Liver (tissue), 9 donors: ENCODE data around the gene TMEM45A. TPM values are rescaled to one million over a fixed set of nuclear protein-coding genes. Genes with fewer than 3 reads are reported as not detected.
"Not testable (repeated sequence)": the region's sequence is repeated elsewhere in the genome, so short reads cannot be mapped to it uniquely, and the experiment has no call there.

ENCODE experiments used
- DNase-seq: peaks from one replicate; pipeline ENCODE4 v3.0.0-alpha.2; 2017; ENCODE audit warnings: low spot score
- H3K27ac ChIP-seq, 2 donors: one replicate each; pipeline ENCODE4 v1.7.0; 2013; ENCODE audit warnings: inconsistent platforms in 2 of 2, low read length in 2 of 2, control low read depth in 1 of 2, low read depth in 1 of 2, mild to moderate bottlenecking in 1 of 2
- H3K27me3 ChIP-seq, 4 donors: one replicate each; pipeline versions ENCODE4 v1.6.1 to v1.7.0; 2013; ENCODE audit warnings: low read length in 3 of 4, inconsistent platforms in 1 of 4, mild to moderate bottlenecking in 1 of 4, moderate library complexity in 1 of 4; ENCODE audit not compliant: control insufficient read depth in 4 of 4, insufficient read depth in 4 of 4
- H3K36me3 ChIP-seq, 4 donors: one replicate each; pipeline versions ENCODE4 v1.6.1 to v1.7.0; 2013; ENCODE audit warnings: low read length in 3 of 4, mild to moderate bottlenecking in 3 of 4, low read depth in 1 of 4, moderate library complexity in 1 of 4; ENCODE audit not compliant: control insufficient read depth in 4 of 4, insufficient read depth in 3 of 4
- H3K4me1 ChIP-seq, 4 donors: one replicate each; pipeline versions ENCODE4 v1.6.1 to v1.7.0; 2013; ENCODE audit warnings: low read length in 3 of 4, mild to moderate bottlenecking in 3 of 4, moderate library complexity in 1 of 4; ENCODE audit not compliant: control insufficient read depth in 4 of 4, insufficient read depth in 4 of 4
- H3K4me3 ChIP-seq, 3 donors: one replicate each; pipeline versions ENCODE4 v1.6.1 to v1.7.0; 2013; ENCODE audit warnings: low read length in 3 of 3, control low read depth in 1 of 3, low read depth in 1 of 3, mild to moderate bottlenecking in 1 of 3
- H3K9ac ChIP-seq, 2 donors: one replicate each; pipeline ENCODE4 v1.7.0; 2013; ENCODE audit warnings: low read length in 2 of 2, mild to moderate bottlenecking in 2 of 2, moderate library complexity in 2 of 2, control low read depth in 1 of 2, low read depth in 1 of 2
- H3K9me3 ChIP-seq, 4 donors: one replicate each; pipeline versions ENCODE4 v1.6.1 to v1.7.0; 2013; ENCODE audit warnings: low read length in 3 of 4; ENCODE audit not compliant: control insufficient read depth in 4 of 4
- EGR1 ChIP-seq, 2 donors: IDR thresholded peaks; 2 replicates each; pipeline ENCODE4 v1.6.1; 2016 to 2018; ENCODE audit warnings: antibody characterized with exemption in 2 of 2, low read depth in 2 of 2
- FOXA1 ChIP-seq: IDR thresholded peaks from 2 replicates; pipeline ENCODE4 v1.6.1; 2016; ENCODE audit warnings: antibody characterized with exemption
- FOXA2 ChIP-seq: IDR thresholded peaks from 2 replicates; pipeline ENCODE4 v1.6.1; 2016; ENCODE audit warnings: antibody characterized with exemption
- HNF4A ChIP-seq, 2 donors: conservative IDR thresholded peaks; 2 replicates each; pipeline ENCODE4 v1.6.1; 2016; ENCODE audit warnings: antibody characterized with exemption in 2 of 2, mild to moderate bottlenecking in 2 of 2
- HNF4G ChIP-seq: IDR thresholded peaks from 2 replicates; pipeline ENCODE4 v1.6.1; 2016; ENCODE audit warnings: antibody characterized with exemption
- JUND ChIP-seq, 2 donors: IDR thresholded peaks; 2 replicates each; pipeline ENCODE4 v1.6.1; 2016; ENCODE audit warnings: antibody characterized with exemption in 2 of 2
- NR2F2 ChIP-seq: IDR thresholded peaks from 2 replicates; pipeline ENCODE4 v1.6.1; 2016; ENCODE audit warnings: antibody characterized with exemption
- RXRA ChIP-seq, 2 donors: IDR thresholded peaks; 2 replicates each; pipeline ENCODE4 v1.6.1; 2017 to 2018; ENCODE audit warnings: antibody characterized with exemption in 2 of 2, mild to moderate bottlenecking in 1 of 2
- SP1 ChIP-seq: IDR thresholded peaks from 2 replicates; pipeline ENCODE4 v1.6.1; 2018; ENCODE audit warnings: antibody characterized with exemption, mild to moderate bottlenecking
- TAF1 ChIP-seq: conservative IDR thresholded peaks from 2 replicates; pipeline ENCODE4 v1.6.1; 2016; ENCODE audit warnings: antibody characterized with exemption, mild to moderate bottlenecking
- YY1 ChIP-seq: IDR thresholded peaks from 2 replicates; pipeline ENCODE4 v1.6.1; 2016; ENCODE audit warnings: antibody characterized with exemption, mild to moderate bottlenecking
- WGBS: extraction: QIAGEN DNeasy Blood & Tissue Kit; methylation state at CpG from one replicate; pipeline ENCODE4 v1.1.7; 2013; 5-methylcytosine and 5-hydroxymethylcytosine counted together
- polyA plus RNA-seq, 2 donors: library from polyadenylated mRNA; stranded (reverse) in 1 of 2; unstranded in 1 of 2; fragments of 200-250 nt in 1 of 2; fragments of >200 nt in 1 of 2; fragmentation: Nextera tagmentation in 1 of 2; extraction: Ambion mirVana in 1 of 2; gene quantifications; one replicate each; pipeline versions ENCODE4 v1.2.1 to v1.2.3, GENCODE V29; 2013 to 2015
- total RNA-seq, 2 donors: library from RNA; depleted of rRNA; stranded (reverse); fragments of >200 nt; gene quantifications; one replicate each; pipeline ENCODE4 v1.2.3, GENCODE V29; 2014
- TF ChIP-seq, protein P1 (sequence below): IDR thresholded peaks from 2 replicates; pipeline ENCODE4 v1.6.1; 2016; ENCODE audit warnings: antibody characterized with exemption, mild to moderate bottlenecking
- TF ChIP-seq, protein P2 (sequence below): IDR thresholded peaks from 2 replicates; pipeline ENCODE4 v1.6.1; 2016; ENCODE audit warnings: antibody characterized with exemption
- TF ChIP-seq, protein P3 (sequence below): IDR thresholded peaks from 2 replicates; pipeline ENCODE4 v1.6.1; 2016; ENCODE audit warnings: antibody characterized with exemption
- TF ChIP-seq, protein P4 (sequence below): fragments of 150-350 bp; IDR thresholded peaks from 2 replicates; pipeline ENCODE4 v1.5.1; 2017; ENCODE audit warnings: improper control_type of control experiment, low read depth, low read length; ENCODE audit not compliant: missing input control
- TF ChIP-seq, protein P5 (sequence below): IDR thresholded peaks from 2 replicates; pipeline ENCODE4 v1.6.1; 2016; ENCODE audit warnings: antibody characterized with exemption
- donor health status: healthy.
- donor health status: healthy.
- donor health status: healthy.
- donor health status: healthy.
- donor health status: healthy.

The TMEM45A gene
- total and polyA plus RNA-seq, 4 donors, result 7.1 to 65.8 (median 45.1) TPM

DNA sequence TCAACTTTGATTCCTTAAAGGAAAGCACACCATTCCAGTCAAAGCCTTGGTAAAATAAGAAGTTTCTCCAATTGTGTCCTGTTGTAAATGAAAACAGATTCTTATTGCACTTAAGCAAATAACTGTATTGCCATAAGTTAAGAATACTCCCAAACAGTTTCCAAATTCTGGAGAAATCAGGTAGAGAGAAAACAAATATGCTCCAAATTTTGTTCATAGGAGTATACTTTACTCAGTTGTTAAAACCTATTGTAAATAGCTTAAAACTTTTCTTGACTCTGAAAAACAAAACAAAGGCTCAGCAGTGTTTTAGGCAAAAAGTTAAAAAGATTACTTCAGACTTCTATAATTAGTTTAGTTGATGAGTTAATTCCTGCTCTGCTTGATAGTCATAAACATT lies 48.7 kb upstream of the TMEM45A start:
- DNase-seq, result no peak
- Histone ChIP-seq H3K9me3 (no peaks in the 10 kb centered on the region), H3K27ac (no peak overlapping the region), H3K27me3 (no peaks in the 10 kb centered on the region), H3K4me3 (no peak overlapping the region), H3K4me1 (peaks cover 0 to 8% (median 4%) of the 10 kb centered on the region in 4 donors), H3K9ac (no peak overlapping the region), H3K36me3 (no peaks in the 10 kb centered on the region)
- no peak for TF ChIP-seq FOXA1
- no peak for TF ChIP-seq JUND (IDR thresholded peaks at IDR 0.05)
- TF ChIP-seq FOXA2, result no peak
- no peak for TF ChIP-seq NR2F2
- TF ChIP-seq, protein P1, sequence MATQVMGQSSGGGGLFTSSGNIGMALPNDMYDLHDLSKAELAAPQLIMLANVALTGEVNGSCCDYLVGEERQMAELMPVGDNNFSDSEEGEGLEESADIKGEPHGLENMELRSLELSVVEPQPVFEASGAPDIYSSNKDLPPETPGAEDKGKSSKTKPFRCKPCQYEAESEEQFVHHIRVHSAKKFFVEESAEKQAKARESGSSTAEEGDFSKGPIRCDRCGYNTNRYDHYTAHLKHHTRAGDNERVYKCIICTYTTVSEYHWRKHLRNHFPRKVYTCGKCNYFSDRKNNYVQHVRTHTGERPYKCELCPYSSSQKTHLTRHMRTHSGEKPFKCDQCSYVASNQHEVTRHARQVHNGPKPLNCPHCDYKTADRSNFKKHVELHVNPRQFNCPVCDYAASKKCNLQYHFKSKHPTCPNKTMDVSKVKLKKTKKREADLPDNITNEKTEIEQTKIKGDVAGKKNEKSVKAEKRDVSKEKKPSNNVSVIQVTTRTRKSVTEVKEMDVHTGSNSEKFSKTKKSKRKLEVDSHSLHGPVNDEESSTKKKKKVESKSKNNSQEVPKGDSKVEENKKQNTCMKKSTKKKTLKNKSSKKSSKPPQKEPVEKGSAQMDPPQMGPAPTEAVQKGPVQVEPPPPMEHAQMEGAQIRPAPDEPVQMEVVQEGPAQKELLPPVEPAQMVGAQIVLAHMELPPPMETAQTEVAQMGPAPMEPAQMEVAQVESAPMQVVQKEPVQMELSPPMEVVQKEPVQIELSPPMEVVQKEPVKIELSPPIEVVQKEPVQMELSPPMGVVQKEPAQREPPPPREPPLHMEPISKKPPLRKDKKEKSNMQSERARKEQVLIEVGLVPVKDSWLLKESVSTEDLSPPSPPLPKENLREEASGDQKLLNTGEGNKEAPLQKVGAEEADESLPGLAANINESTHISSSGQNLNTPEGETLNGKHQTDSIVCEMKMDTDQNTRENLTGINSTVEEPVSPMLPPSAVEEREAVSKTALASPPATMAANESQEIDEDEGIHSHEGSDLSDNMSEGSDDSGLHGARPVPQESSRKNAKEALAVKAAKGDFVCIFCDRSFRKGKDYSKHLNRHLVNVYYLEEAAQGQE, result no peak
- TF ChIP-seq HNF4G, result no peak
- TF ChIP-seq, protein P2, sequence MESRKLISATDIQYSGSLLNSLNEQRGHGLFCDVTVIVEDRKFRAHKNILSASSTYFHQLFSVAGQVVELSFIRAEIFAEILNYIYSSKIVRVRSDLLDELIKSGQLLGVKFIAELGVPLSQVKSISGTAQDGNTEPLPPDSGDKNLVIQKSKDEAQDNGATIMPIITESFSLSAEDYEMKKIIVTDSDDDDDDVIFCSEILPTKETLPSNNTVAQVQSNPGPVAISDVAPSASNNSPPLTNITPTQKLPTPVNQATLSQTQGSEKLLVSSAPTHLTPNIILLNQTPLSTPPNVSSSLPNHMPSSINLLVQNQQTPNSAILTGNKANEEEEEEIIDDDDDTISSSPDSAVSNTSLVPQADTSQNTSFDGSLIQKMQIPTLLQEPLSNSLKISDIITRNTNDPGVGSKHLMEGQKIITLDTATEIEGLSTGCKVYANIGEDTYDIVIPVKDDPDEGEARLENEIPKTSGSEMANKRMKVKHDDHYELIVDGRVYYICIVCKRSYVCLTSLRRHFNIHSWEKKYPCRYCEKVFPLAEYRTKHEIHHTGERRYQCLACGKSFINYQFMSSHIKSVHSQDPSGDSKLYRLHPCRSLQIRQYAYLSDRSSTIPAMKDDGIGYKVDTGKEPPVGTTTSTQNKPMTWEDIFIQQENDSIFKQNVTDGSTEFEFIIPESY, result no peak
- TF ChIP-seq TAF1, result no peak
- TF ChIP-seq, protein P3, sequence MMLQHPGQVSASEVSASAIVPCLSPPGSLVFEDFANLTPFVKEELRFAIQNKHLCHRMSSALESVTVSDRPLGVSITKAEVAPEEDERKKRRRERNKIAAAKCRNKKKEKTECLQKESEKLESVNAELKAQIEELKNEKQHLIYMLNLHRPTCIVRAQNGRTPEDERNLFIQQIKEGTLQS, result no peak
- TF ChIP-seq, protein P4, sequence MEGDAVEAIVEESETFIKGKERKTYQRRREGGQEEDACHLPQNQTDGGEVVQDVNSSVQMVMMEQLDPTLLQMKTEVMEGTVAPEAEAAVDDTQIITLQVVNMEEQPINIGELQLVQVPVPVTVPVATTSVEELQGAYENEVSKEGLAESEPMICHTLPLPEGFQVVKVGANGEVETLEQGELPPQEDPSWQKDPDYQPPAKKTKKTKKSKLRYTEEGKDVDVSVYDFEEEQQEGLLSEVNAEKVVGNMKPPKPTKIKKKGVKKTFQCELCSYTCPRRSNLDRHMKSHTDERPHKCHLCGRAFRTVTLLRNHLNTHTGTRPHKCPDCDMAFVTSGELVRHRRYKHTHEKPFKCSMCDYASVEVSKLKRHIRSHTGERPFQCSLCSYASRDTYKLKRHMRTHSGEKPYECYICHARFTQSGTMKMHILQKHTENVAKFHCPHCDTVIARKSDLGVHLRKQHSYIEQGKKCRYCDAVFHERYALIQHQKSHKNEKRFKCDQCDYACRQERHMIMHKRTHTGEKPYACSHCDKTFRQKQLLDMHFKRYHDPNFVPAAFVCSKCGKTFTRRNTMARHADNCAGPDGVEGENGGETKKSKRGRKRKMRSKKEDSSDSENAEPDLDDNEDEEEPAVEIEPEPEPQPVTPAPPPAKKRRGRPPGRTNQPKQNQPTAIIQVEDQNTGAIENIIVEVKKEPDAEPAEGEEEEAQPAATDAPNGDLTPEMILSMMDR, result no peak
- no peak for TF ChIP-seq EGR1 (IDR thresholded peaks at IDR 0.05; ENCODE audit: low read depth in 2 of 2)
- TF ChIP-seq SP1, result no peak
- no peak for TF ChIP-seq RXRA (IDR thresholded peaks at IDR 0.05)
- TF ChIP-seq, protein P5, sequence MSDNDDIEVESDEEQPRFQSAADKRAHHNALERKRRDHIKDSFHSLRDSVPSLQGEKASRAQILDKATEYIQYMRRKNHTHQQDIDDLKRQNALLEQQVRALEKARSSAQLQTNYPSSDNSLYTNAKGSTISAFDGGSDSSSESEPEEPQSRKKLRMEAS, result no peak
- no peak for TF ChIP-seq YY1
- TF ChIP-seq HNF4A (conservative IDR thresholded peaks at IDR 0.05), result no peak

DNA sequence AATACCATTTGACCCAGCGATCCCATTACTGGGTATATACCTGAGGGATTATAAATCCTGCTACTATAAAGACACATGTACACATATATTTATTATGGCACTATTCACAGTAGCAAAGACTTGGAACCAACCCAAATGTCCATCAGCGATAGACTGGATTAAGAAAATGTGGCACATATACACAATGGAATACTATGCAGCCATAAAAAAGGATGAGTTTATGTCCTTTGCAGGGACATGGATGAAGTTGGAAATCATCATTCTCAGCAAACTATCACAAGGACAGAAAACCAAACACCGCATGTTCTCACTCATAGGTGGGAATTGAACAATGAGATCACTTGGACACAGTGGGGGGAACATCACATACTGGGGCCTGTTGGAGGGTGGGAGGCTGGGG lies 45.4 kb upstream of the TMEM45A start:
- H3K9ac ChIP-seq, H3K36me3 ChIP-seq, DNase-seq, H3K27ac ChIP-seq, H3K4me3 ChIP-seq, H3K27me3 ChIP-seq, H3K9me3 ChIP-seq: not testable (repeated sequence)
- 95% methylated on average over 3 of the region's 3 CpGs for WGBS
- H3K4me1 ChIP-seq, result peaks cover 0 to 19% (median 15%) of the 10 kb centered on the region in 4 donors
